Brain microvascular endothelial cell (primary cell): Measurements from ENCODE around the gene NUDT3.
A peak's percentile ranks its signal among the peaks of the same experiment; 100 is the strongest.

ENCODE experiments used
- DNase-seq: peaks from one replicate; pipeline ENCODE4 v3.0.0-alpha.2; 2020
- H3K27ac ChIP-seq: fragments of 250-450 bp; sonication (Bioruptor Pico); 2 replicates; pipeline ENCODE4 v1.5.1; 2020; ENCODE audit warnings: mild to moderate bottlenecking, moderate library complexity
- H3K27me3 ChIP-seq: fragments of 250-450 bp; sonication (Bioruptor Pico); replicated peaks from 2 replicates; pipeline ENCODE4 v1.5.1; 2020; ENCODE audit warnings: mild to moderate bottlenecking
- H3K36me3 ChIP-seq: fragments of 250-450 bp; sonication (Bioruptor Pico); replicated peaks from 2 replicates; pipeline ENCODE4 v1.5.1; 2020; ENCODE audit warnings: mild to moderate bottlenecking
- H3K4me3 ChIP-seq: 2 replicates; pipeline ENCODE4 v1.5.1; 2011; ENCODE audit warnings: low read depth, mild to moderate bottlenecking, control low read depth, low read length, moderate library complexity
- CTCF ChIP-seq: IDR thresholded peaks from 2 replicates; pipeline ENCODE4 v1.5.1; 2011; ENCODE audit warnings: low read depth, mild to moderate bottlenecking, moderate library complexity, low read length, control low read depth, inconsistent platforms; ENCODE audit errors: missing control alignments
- in situ Hi-C: cut with HindIII; loops from 2 replicates; pipeline ENCODE4 v1.10.0; 2017; ENCODE audit warnings: low sequenced_read_pairs, low pct_ligation_motif_present

The NUDT3 gene

GRCh38 chr6:34340394-34340793 lies 52.1 kb downstream of the NUDT3 start:
- no peaks in the 10 kb centered on the region for H3K27me3 ChIP-seq
- H3K36me3 ChIP-seq: no peaks in the 10 kb centered on the region
- no peak overlapping the region for H3K4me3 ChIP-seq
- no peak for DNase-seq
- no peak overlapping the region for H3K27ac ChIP-seq
- TF ChIP-seq CTCF: no peak
- in situ Hi-C loops: no loop called here

GRCh38 chr6:34339971-34340370 lies 52.5 kb downstream of the NUDT3 start:
- in situ Hi-C loops: no loop called here
- H3K4me3 ChIP-seq: no peak overlapping the region
- H3K27ac ChIP-seq: no peak overlapping the region
- no peaks in the 10 kb centered on the region for H3K36me3 ChIP-seq
- no peak for TF ChIP-seq CTCF
- no peaks in the 10 kb centered on the region for H3K27me3 ChIP-seq
- no peak for DNase-seq

GRCh38 chr6:34339432-34339831 lies 53.0 kb downstream of the NUDT3 start:
- in situ Hi-C loops: no loop called here
- H3K27me3 ChIP-seq: no peaks in the 10 kb centered on the region
- no peak for DNase-seq

GRCh38 chr6:34338811-34339210 lies 53.7 kb downstream of the NUDT3 start:
- in situ Hi-C loops: no loop called here
- no peak overlapping the region for H3K27ac ChIP-seq

More at GRCh38 chr6:34339432-34339831, 53.0 kb downstream of the NUDT3 start:
- TF ChIP-seq CTCF: no peak
- Histone ChIP-seq H3K27ac (no peak overlapping the region), H3K4me3 (no peak overlapping the region), H3K36me3 (no peaks in the 10 kb centered on the region)

GRCh38 chr6:34338377-34338776 lies 54.1 kb downstream of the NUDT3 start:
- Histone ChIP-seq H3K4me3 (no peak overlapping the region), H3K27me3 (no peaks in the 10 kb centered on the region), H3K36me3 (no peaks in the 10 kb centered on the region), H3K27ac (no peak overlapping the region)
- no peak for DNase-seq
- TF ChIP-seq CTCF: no peak
- in situ Hi-C loops: no loop called here

More at GRCh38 chr6:34338811-34339210, 53.7 kb downstream of the NUDT3 start:
- Histone ChIP-seq H3K27me3 (no peaks in the 10 kb centered on the region), H3K36me3 (no peaks in the 10 kb centered on the region), H3K4me3 (no peak overlapping the region)
- DNase-seq: no peak
- no peak for TF ChIP-seq CTCF

DNA sequence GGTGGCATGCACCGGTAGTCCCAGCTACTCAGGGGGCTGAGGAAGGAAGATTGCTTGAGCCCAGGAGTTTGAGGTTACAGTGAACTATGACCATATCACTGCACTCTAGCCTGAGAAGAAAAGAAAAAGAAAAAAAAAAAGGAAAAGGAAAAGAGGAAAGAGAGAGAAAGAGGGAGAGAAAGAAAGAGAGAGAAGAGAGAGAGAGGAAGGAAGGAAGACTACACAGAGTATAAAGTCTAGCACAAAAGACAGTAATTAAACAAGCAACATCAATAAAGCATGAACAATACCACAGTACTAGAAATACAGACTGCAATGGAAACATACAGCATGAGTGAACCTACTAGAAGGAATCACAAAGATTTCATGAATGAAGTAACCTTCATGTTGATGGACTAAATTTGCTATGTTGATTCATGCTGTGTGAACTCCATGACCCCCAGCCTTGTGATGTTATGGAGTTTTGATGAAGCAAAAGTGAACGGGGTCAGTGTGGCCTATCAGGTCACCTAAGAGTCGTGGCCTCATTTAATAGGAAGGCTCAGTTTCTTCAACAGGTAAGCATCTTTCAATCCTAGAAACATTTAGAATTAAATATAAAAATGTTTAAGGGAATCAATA lies 57.6 kb downstream of the NUDT3 start:
- Histone ChIP-seq H3K4me3 (no peak overlapping the region), H3K27ac (no peak overlapping the region), H3K36me3 (no peaks in the 10 kb centered on the region), H3K27me3 (no peaks in the 10 kb centered on the region)
- in situ Hi-C loops: no loop called here
- peak; percentile 27 for DNase-seq
- no peak for TF ChIP-seq CTCF
